Measurements from ENCODE around the gene STK24. TPM values are rescaled to one million over a fixed set of nuclear protein-coding genes. Genes with fewer than 3 reads are reported as not detected.

STK24 gene
- total and polyA plus RNA-seq, 2 of the 4 experiments (the other 2 are of a cell fraction) = 29.2 to 43.4 TPM

DNA sequence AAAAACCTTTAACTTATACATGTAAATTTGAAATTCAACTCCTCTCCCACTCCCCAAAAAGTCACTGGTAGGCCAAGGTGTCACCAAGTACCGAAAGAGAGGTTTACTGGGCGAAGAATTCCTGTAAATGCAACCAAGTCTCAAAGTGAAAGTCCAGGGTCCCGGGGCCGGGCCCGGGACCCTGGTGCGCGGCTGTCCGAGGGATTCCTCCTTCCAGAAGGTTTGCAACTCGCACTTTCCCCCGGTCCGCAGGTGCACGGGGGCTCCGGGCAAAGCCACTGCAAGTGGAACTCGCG is 1.1 kb downstream of the STK24 start:
- Histone ChIP-seq H3K9me3 (ENCODE audit: control insufficient read depth, insufficient read depth, low read length) (no peaks in the 10 kb centered on the region), H4K20me1 (ENCODE audit: insufficient read depth, low read length) (peaks cover 52% of the 10 kb centered on the region), H2BK15ac (ENCODE audit: low read depth, low read length) (no peak overlapping the region), H3K14ac (replicated peaks; ENCODE audit: low read depth, low read length) (peak overlapping the region; percentile 96), H3K4me2 (ENCODE audit: low read depth, low read length) (peak overlapping the region; percentile 93), H4K91ac (ENCODE audit: insufficient read depth, low read depth, low read length) (0 out of 2 replicates have a peak overlapping the region, but pooled peaks have one; percentile 51), H3K27ac (ENCODE audit: insufficient read depth, low read length) (peak overlapping the region; percentile 73), H3K27me3 (ENCODE audit: control insufficient read depth, insufficient read depth, low read length) (no peaks in the 10 kb centered on the region), H2AFZ (replicated peaks; ENCODE audit: low read length, poor library complexity) (peak overlapping the region; percentile 86), H3K23ac (ENCODE audit: low read depth, low read length) (peak overlapping the region; percentile 95), H4K5ac (ENCODE audit: low read depth, low read length) (peak overlapping the region; percentile 56; the same call in 1 of the 2 replicates), H2BK120ac (ENCODE audit: low read depth, low read length) (peak overlapping the region; percentile 66), H3K9me1 (ENCODE audit: insufficient read depth, low read length) (peaks cover 13% of the 10 kb centered on the region), H3K4me3 (ENCODE audit: insufficient read depth, low read depth, low read length) (peak overlapping the region; percentile 74), H3K4me1 (ENCODE audit: control insufficient read depth, insufficient read depth, low read length) (peaks cover 12% of the 10 kb centered on the region), H3K36me3 (ENCODE audit: control insufficient read depth, insufficient read depth, low read length) (no peaks in the 10 kb centered on the region), H3K9ac (ENCODE audit: low read depth, low read length) (peak overlapping the region; percentile 95), H2BK5ac (ENCODE audit: low read depth, low read length, poor library complexity, severe bottlenecking) (peak overlapping the region; percentile 87), H3K56ac (ENCODE audit: extremely low read depth, insufficient read depth, low read length) (peak overlapping the region; percentile 74), H2BK20ac (ENCODE audit: low read depth, low read length) (no peak overlapping the region; the same call in 1 of the 2 replicates), H3K79me1 (ENCODE audit: low read depth in 1 of 2, low read length in 2 of 2) (peaks cover 11 to 50% of the 10 kb centered on the region in 2 experiments), H4K8ac (ENCODE audit: low read depth in 2 of 2, low read length in 2 of 2) (peak overlapping the region in 1 of 2 experiments; percentile 79; a peak in 2 of 4 replicates), H3K18ac (ENCODE audit: low read depth, low read length) (peak overlapping the region; percentile 74), H3K4ac (ENCODE audit: low read depth, low read length) (peak overlapping the region; percentile 83), H2AK5ac (ENCODE audit: low read depth, low read length) (peak overlapping the region; percentile 60; the same call in 1 of the 2 replicates), H2AK9ac (replicated peaks; ENCODE audit: low read depth, low read length, poor library complexity) (peak overlapping the region; percentile 94)
- dilution Hi-C loops (cut with HindIII; ENCODE audit: low sequenced_read_pairs, unreplicated experiment) = no loop called here
- CTCF ChIA-PET = no interaction called here
- POLR2A ChIA-PET (ENCODE audit: unreplicated experiment) = no interaction called here
- intact Hi-C loops (cut with micrococcal nuclease) = loop anchor here (2.0 to 5.0 kb wide), 5 partner anchors 69 to 266 kb away; no protein-coding TSS in a partner anchor
- ATAC-seq (ENCODE audit: low read depth) (no peak), DNase-seq (no peak)
- 0% methylated on average over 5 of the region's 15 CpGs; no CpG with 5 or more reads in 1 of the 2 experiments for WGBS, 2 experiments (ENCODE audit: extremely low coverage in 2 of 2, insufficient read length in 1 of 2)
- TF ChIP-seq MAFK (IDR thresholded peaks at IDR 0.05; ENCODE audit: low read depth, low read length) = no peak
- in situ Hi-C loops (cut with MboI; ENCODE audit: low sequenced_read_pairs) = loop anchor here (5.0 kb wide), 1 partner anchor 76 kb away; no protein-coding TSS in a partner anchor
- BruUV-seq (replicated peaks) = no TSS peak
